GM18909 (cell line): Measurements from ENCODE around the gene MXI1.
"Not testable (repeated sequence)": the region's sequence is repeated elsewhere in the genome, so short reads cannot be mapped to it uniquely, and the experiment has no call there.

Source experiments
- ATAC-seq: cut with Tn5 transposase; IDR thresholded peaks from one replicate; pipeline ENCODE4 v1.9.1; 2021; ENCODE audit warnings: mild to moderate bottlenecking; ENCODE audit not compliant: unreplicated experiment, poor library complexity

The MXI1 gene

DNA sequence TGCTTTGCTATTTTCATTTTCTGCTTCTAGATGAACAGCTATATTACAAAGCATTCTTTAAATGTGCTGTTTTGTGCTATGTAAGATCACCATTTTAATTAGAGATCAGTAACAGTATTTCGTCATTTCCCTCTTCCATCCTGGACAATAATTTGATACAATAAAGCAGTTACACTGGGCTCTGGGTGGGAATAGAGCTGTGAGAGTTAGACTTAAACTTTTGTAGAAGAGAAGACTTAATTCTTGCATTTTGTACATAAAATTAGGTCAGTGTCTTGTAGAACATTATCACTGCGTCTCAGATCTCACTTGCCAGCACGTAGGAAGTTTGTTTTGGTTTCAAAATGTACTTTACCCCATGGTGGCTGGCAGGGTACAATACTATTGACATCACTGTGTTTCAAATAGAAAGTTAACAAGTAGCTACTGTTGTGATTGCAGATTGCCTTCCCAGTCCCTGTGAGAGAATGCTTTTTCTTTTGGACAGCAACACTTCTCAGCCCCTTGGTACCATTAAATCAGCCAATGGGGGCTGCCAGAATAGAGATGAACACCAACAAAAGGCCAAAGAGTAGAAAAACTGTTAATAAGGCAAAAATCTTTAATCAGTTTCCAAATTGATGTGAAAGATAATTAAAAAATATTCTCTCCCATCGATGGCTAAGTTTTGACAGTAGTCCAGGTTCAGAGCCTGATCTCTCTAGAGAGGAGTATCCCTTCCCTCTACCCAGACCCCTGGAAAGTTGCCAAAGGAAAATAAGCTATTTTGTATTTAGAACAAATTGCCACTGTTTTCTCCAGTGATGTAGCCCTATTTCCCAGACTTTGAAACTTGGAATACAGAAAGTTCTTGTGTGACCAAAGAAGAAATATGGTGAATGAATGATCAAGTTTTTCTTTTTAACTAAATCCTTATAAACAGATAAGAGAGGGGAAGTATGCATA is 62.2 kb downstream of the MXI1 start:
- peak; percentile 84 for ATAC-seq

DNA sequence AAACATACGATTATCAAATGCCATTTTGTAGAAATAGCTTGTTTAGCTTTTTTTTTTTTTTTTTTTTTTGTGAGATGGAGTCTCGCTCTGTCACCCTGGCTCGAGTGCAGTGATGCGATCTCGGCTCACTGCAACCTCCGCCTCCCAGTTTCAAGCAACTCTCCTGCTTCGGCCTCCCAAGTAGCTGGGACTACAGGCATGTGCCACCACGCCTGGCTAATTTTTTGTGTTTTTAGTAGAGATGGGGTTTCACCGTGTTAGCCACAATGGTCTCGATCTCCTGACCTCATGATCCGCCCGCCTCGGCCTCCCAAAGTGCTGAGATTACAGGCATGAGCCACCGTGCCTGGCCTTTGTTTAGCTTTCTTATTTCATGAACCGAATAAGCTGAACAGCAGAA is 65.6 kb downstream of the MXI1 start:
- not testable (repeated sequence) for ATAC-seq

DNA sequence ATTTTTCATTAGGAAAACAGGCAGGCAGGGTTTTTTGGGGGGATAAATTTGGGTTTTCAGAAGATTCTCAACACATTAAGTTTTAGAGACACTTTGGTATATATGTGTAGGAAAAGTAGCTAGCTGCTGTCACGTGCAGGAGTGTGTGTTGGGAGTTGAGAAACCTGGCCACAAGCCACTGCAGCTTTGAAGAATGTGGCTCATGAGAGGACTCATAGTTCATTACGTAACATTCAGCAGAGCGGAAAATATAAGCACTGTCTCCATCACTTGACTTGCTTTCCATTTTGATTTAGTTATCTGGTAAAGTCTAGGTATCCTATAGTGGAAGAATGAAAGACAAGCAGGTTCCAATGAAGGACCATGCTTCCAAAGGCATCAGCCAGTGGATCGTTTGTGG is 66.1 kb downstream of the MXI1 start:
- ATAC-seq: no peak

DNA sequence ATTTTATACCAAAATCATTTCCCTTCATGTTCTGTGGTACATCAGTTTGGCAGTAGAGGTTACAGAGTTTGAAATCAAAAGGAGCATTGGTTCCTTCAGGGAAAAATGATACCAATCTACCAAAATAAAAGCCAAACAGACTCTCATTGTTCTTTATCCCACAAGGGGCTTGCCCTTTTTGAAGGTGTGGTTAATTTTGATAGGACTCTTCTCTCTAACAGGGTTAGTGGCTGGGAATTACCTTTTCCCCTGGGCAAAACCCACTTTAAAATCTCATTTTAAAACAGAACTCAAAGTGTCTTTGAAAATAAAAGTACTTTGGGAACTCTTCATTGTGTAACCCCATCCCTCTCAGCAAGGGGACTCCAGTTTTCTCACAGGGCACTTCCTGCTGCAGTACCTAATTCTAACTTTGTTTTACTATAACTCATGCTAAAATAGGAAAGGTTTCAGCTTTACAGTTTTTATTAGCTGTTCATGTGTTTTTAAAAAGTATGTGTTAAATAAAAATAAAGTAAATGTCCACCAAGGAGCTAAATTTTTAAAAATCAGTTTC is 66.7 kb downstream of the MXI1 start:
- ATAC-seq: no peak

DNA sequence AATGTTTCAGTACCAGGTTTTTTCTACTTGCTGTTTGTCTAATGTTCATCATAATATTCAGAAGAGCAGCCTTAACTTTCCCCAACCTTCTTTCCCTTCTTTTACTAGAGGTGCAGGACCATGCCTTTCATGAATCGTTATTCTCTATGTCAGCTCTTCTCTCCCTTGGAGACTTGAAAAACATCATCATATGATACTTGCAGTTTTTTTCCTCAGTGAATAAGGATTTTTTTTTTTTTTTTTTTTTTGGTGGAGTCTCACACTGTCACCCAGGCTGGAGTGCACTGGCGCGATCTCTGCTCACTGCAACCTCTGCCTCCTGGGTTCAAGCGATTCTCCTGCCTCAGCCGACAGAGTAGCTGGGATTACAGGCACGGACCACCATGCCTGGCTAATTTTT is 67.2 kb downstream of the MXI1 start:
- no peak for ATAC-seq

DNA sequence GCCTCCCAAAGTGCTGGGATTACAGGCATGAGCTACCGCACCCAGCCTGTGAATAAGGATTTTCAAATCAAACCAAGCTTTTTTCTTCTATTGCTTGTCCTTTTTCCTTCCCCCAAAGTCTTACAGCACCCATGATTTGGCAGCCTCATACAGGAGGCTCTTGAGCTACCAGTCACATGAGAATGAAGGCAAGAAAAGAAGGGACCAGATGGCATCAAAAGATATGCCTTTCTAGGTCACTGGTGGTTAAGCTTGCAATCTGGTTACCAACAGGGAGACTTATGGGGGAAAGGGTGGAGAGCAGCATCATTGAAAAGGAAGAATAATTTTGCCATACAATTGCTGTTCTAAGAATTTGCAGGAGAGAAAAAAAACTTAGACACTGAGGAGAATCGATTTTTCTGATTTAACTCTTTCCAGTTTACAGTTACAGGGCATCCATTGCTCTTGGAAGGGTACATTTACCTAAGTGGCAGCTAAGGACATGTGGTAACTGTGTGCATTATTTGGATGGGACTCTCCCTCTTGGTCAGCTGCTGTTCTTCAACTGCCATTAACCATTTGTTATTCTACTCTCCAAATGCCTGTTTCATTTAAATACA is 67.8 kb downstream of the MXI1 start:
- ATAC-seq: no peak

DNA sequence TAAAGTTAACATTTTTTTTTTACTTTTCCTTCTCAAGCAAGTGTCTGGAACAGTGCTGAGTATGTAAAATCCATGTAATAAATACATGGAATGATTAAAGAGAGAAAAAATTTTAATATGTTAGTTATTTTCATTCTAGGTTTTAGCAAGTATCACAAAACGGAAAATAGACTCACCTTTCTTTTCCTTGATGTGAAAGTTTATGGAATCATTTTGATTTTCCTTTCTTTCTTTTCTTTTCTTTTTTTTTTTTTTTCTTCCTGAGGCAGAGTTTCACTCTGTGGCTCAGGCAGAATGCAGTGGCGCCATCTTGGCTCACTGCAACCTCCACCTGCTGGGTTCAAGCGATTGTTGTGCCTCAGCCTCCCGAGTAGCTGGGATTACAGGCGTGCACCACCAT is 69.2 kb downstream of the MXI1 start:
- ATAC-seq: no peak

DNA sequence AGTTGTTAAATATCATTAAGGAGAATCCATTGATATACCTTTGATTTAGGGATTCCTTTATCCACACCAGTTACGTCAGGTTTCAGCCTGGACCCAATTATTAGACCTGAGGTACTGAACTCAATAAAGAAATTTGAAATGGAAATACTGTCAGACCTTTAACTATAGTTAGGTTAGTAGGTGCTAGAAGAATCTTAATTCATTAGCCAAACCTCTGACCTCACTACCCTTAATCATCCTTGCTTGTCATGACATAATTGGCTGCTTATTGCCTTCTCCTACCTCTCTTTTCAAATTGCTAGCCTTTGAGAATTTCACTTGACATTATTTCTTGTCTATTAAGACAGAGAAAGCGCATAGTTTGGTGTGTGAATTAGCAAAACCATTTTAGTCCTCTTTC is 70.2 kb downstream of the MXI1 start:
- ATAC-seq: no peak

DNA sequence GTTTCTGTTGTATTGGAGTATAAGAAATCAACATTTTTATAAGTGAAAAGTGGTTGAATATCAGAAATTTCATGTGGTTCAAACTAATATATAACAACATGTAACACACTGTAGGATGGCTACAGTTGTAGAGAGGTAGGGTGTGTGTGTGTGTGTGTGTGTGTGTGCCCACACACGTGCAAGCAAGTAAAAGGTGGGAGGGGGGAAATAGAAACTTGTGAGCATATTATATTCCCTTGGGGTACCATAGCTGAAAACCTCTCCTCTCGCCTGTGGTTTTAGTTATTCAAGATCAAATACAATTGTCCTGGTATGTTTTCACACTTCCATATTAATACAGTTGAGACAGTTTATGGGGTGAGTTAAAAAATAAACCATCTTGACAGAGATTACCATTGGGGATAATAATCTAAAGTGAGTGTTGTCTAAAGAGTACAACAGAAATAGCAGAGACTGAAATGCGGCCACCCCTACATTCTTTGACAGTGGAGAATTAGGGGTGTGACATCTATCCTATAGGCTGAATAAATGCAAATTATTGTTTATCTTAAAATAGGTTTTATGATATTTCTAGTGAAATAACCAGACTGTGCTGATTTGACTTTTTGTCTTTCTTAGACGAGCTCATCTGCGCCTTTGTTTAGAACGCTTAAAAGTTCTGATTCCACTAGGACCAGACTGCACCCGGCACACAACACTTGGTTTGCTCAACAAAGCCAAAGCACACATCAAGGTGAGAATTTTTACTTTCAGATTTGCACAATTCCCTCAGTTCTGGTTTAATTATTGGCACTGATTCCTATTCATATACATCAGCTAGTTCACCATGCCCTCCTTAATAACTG is 71.4 kb downstream of the MXI1 start:
- no peak for ATAC-seq

DNA sequence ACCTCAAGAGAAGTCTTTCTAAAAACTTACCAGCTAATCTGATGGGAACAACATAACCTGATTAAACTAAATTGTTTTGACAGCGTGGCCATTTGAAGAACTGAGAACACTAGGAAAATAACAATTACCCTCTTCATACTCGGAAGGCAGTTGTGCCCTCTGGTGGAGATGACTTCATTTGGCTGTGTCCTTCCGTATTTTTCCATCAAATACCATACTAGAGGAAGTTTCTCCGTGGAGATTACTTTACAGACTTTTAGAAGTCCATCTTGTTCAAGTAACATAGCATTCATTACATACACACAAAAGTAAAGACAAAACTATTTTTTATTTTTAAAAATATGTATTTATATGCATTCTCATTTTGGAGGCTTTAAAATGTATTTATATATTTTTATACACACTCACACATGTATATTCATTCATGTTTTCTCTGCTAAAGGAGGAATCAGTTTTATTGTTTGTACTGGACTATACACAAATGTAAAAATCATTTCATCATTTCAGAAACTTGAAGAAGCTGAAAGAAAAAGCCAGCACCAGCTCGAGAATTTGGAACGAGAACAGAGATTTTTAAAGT is 72.1 kb downstream of the MXI1 start:
- peak; percentile 58 for ATAC-seq

DNA sequence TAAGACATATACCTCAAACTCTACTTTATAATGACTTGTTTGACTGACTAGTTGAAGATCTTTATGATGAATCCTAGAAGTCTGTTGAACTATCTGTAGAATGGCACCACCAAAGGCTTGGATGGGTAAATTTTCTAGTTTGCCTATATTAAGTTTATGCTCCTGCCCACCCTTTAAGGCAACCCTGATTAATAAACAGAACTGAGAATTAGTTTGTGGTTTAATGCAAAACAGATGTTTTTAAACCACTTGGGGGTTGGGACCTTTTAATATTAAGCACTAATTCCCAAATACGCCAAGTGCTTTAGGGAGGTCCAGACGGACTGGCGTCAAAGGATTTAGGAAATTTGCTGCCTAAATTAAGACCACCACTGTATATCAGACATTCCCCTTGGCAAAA is 76.9 kb downstream of the MXI1 start:
- no peak for ATAC-seq

DNA sequence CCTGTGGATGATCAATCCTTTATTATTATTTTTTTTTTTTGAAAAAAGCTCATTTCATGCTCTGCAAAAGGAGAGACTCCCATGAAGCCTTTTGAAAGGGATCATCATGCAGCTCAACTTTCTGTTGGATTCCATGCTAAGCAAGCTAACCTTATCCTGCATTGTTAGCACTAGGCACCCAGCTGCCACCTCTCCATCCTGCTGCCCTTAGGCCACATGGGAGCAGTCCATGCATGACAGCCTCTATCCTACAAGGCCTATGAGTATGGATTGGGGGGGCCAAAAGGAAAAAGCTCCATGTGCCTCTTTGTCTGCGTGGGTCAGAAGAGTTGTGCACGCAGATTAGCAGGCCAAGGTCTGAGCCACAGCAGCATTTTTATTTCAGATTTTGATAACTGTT is 78.1 kb downstream of the MXI1 start:
- no peak for ATAC-seq

DNA sequence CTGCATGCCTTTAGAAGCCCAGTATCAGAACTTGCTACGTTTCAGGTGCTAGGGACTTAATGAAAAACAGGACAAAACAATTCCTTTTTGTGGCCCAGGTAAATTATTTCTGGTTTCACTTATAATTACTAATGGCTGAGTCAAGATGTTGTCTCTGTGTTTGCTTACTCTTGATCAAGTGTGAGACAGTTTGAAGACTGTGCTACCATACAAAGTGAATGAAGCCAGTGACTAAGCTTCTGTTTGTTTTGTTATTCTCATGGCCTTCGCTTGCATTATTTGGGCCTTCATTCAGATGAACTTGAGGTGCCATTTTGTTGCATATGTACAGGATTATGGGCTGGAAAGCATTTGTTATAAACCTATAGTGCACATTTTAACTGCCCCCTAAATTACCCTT is 79.4 kb downstream of the MXI1 start:
- ATAC-seq: no peak

DNA sequence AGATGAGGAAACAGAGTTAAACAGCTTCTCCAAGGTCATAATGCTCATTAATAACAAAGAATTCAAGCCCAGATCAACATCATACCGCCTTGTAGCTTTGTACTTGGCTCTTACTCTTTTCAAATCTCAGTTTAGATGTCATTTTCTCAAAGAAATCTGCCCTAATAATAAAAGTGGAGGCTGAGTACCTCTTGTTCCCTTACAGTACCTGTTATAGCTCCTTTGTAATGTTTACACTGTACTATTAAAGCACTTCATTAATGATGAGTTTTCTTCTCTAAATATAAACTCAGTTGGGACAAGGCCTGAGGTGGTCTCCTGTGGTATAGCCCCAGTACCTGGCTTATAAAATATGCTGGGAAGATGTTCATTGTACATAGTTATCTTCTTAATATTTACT is 89.6 kb downstream of the MXI1 start:
- no peak for ATAC-seq

DNA sequence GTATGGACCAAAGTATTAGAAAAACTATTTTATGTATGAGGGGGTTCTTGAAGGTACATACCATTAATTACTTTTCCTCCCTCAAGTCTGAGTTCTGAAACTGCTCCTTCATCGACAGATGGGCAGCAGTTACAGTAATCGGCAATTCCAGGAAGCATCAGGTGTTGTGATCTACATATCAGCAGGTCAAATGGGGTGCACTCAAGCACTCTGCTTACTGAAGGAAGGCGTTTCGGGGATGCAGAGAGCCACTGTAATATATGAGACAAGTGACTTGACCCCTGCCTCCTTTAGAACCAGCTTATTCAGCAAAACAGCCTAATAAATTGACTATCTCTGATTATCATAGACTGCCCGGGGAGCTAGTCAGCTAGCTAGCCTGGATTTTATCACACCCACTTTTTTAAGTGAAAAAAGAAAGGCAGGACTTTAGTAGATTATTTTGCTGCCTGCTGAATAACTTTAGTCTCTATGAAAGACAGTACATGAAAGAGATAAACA is 93.1 kb downstream of the MXI1 start:
- ATAC-seq: no peak

DNA sequence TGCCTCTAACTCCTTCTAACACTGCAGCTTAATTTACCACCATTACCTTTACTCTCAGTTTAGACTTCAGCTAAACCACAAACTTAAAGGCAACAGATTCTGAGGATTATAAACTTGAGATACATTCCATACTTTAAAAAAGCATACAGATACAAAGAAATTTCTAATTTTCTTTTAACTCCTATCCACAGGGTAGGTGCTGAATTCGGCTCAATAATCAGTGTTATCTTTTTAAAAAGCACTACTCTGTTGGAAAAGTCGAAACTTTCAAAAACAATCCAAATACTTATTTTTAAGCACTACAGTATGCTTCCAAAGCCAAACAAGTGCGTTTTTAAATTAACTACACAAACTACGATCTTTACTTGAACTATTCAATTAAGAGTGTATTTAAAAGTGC is 96.3 kb downstream of the MXI1 start:
- ATAC-seq: no peak

DNA sequence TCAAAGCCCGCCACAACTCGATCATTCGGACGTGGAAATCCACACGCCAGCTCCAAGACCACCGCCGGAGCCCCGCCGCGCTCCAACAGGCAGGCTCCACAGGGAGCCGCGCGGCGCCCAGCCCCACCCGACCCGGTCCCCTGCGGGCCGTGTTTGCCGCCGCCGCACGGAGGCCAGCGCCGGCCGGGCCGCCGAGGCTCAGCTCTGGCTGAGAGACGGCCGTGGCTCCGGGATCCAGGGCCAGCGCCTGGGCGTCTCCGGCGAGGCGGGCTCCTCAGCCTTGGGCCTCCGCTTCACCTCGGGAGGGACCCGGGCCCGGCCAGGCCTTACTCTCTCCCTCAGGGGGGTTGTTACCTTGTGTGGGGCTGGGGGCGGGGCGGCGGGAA is 97.0 kb downstream of the MXI1 start:
- peak; percentile 48 for ATAC-seq

DNA sequence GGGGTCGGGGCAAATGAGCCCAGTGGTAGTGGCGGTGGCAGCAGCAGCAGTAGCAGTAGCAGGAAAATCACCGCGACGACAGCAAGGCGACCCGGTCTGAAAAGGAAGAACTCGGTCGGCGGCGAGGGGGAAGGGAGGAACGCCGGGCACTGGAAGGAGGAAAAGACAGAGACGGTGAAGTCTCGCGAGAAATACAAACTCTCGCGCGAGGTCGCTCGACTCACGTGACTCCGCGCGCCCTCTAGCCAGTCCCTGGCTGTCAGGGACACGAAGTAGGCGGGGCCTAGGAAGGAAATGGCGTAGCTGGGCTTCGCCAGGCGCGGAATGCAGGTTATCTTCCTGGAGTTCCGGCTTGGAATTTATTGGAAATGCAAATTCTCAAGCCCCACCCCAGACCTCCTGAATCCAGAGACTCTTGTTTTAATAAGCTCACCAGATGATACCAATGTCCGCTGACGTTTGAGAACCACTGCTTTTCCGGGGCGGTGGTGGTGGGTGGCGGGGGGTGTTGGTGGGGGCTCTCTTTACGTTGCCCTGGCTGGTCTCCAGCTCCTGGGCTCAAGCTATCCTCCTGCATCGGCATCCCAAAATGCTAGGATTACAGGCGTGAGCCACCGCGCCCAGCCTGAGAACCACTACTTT is 97.5 kb downstream of the MXI1 start, which contains the start of gene SMNDC1:
Gene SMNDC1, minus strand, starts transcription at position 141 of the 642 bp plus-strand sequence. CDS start 1,333 bp downstream, outside the sequence.
- peak; percentile 94 for ATAC-seq

DNA sequence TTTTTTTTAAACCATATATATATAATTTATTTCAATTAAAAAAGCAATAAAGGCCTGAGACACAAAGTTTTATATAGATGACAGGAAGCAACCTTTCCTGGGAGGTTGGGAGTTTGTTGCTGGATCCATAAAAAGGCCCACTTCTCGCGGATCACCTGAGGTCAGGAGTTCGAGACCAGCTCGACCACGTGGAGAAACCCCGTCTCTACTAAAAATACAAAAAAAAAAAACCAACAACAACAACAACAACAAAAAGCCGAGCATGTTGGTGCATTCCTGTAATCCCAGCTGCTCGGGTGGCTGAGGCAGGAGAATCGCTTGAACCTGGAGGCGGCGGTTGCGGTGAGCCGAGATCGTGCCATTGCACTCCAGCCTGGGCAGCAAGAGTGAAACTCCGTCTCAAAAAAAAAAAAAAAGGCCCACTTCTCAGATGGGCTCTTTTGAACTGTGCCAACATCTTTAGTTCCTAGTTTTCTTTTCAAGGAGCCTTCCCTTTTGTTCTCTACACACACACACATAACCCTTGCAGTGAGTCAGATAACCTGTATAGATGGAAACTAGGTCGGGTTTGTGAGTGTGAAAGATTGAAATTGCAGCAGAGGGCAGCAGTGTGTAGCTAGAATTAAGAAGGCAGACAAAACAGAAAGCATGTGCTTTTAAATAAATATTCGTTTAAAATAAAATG is 98.5 kb downstream of the MXI1 start:
- ATAC-seq: peak; percentile 44
